ENCODE measurements around the gene SSMEM1. TPM values are rescaled to one million over a fixed set of nuclear protein-coding genes. Genes with fewer than 3 reads are reported as not detected.
A peak's percentile ranks its signal among the peaks of the same experiment; 100 is the strongest.
"Not testable (repeated sequence)": the region's sequence is repeated elsewhere in the genome, so short reads cannot be mapped to it uniquely, and the experiment has no call there.

Gene SSMEM1
- total RNA-seq: not detected in 2 replicates

- no peak within 1 kb of the TSS for H3K4me3 Mint-ChIP-seq
- intact Hi-C loops (cut with micrococcal nuclease): no loop called here
- H3K27ac Mint-ChIP-seq: peak within 1 kb of the TSS; percentile 37
- H3K27me3 Mint-ChIP-seq: peaks cover 4% of the 10 kb centered on the region
- peaks cover 17% of the 10 kb centered on the region for H3K4me1 Mint-ChIP-seq
- DNase-seq: peak; percentile 36
- no peaks in the 10 kb centered on the region for H3K9me3 Mint-ChIP-seq
- H3K36me3 Mint-ChIP-seq (ENCODE audit: low read depth): peaks cover 10% of the 10 kb centered on the region
Measured at GRCh38 chr7:130207642-130208041, at the start of gene SSMEM1. TSS of gene SSMEM1 (plus strand) at chr7:130207860. CDS start at chr7:130207911, 51 bp downstream.

GRCh38 chr7:130160023-130160422 is 47.6 kb upstream of the SSMEM1 start:
- Mint-ChIP-seq H3K36me3 (ENCODE audit: low read depth) (peaks cover 46% of the 10 kb centered on the region), H3K4me1 (no peaks in the 10 kb centered on the region), H3K27me3 (peaks cover 1% of the 10 kb centered on the region), H3K9me3 (no peaks in the 10 kb centered on the region), H3K4me3 (no peak overlapping the region), H3K27ac (no peak overlapping the region)
- DNase-seq: peak; percentile 31
- intact Hi-C loops (cut with micrococcal nuclease): no loop called here

GRCh38 chr7:130160455-130160854 is 47.2 kb upstream of the SSMEM1 start:
- Mint-ChIP-seq H3K4me3 (no peak overlapping the region), H3K9me3 (no peaks in the 10 kb centered on the region), H3K27ac (no peak overlapping the region), H3K36me3 (ENCODE audit: low read depth) (peaks cover 46% of the 10 kb centered on the region), H3K27me3 (peaks cover 1% of the 10 kb centered on the region), H3K4me1 (no peaks in the 10 kb centered on the region)
- intact Hi-C loops (cut with micrococcal nuclease): no loop called here
- peak; percentile 45 for DNase-seq

- H3K9me3 Mint-ChIP-seq: no peaks in the 10 kb centered on the region
Measured at GRCh38 chr7:130162196-130162595, 45.5 kb upstream of the SSMEM1 start.

GRCh38 chr7:130174237-130174959 is 33.3 kb upstream of the SSMEM1 start:
- Mint-ChIP-seq H3K9me3 (no peaks in the 10 kb centered on the region), H3K27me3 (no peaks in the 10 kb centered on the region), H3K27ac (no peak overlapping the region), H3K36me3 (ENCODE audit: low read depth) (peaks cover 51% of the 10 kb centered on the region), H3K4me3 (no peak overlapping the region), H3K4me1 (peaks cover 2% of the 10 kb centered on the region)
- intact Hi-C loops (cut with micrococcal nuclease): no loop called here
- DNase-seq: no peak

More at GRCh38 chr7:130162196-130162595, 45.5 kb upstream of the SSMEM1 start:
- Mint-ChIP-seq H3K27me3 (no peaks in the 10 kb centered on the region), H3K4me3 (no peak overlapping the region), H3K4me1 (no peaks in the 10 kb centered on the region), H3K27ac (no peak overlapping the region), H3K36me3 (ENCODE audit: low read depth) (peaks cover 52% of the 10 kb centered on the region)
- intact Hi-C loops (cut with micrococcal nuclease): no loop called here
- peak; percentile 43 for DNase-seq

GRCh38 chr7:130178251-130178650 is 29.4 kb upstream of the SSMEM1 start:
- peaks cover 18% of the 10 kb centered on the region for H3K4me1 Mint-ChIP-seq
- no peak overlapping the region for H3K4me3 Mint-ChIP-seq
- no peak for DNase-seq
- intact Hi-C loops (cut with micrococcal nuclease): no loop called here
- no peaks in the 10 kb centered on the region for H3K27me3 Mint-ChIP-seq
- peaks cover 56% of the 10 kb centered on the region for H3K36me3 Mint-ChIP-seq (ENCODE audit: low read depth)
- no peaks in the 10 kb centered on the region for H3K9me3 Mint-ChIP-seq
- H3K27ac Mint-ChIP-seq: no peak overlapping the region

GRCh38 chr7:130179631-130180030 is 28.0 kb upstream of the SSMEM1 start:
- peaks cover 56% of the 10 kb centered on the region for H3K36me3 Mint-ChIP-seq (ENCODE audit: low read depth)
- H3K27ac Mint-ChIP-seq: no peak overlapping the region
- intact Hi-C loops (cut with micrococcal nuclease): loop anchor here (1.0 to 10.0 kb wide), 7 partner anchors 94 to 928 kb away; partner anchors contain the start of gene KLHDC10
- no peak for DNase-seq
- peaks cover 22% of the 10 kb centered on the region for H3K4me1 Mint-ChIP-seq
- H3K27me3 Mint-ChIP-seq: no peaks in the 10 kb centered on the region
- H3K4me3 Mint-ChIP-seq: no peak overlapping the region
- H3K9me3 Mint-ChIP-seq: no peaks in the 10 kb centered on the region

GRCh38 chr7:130180571-130181262 is 26.9 kb upstream of the SSMEM1 start:
- no peaks in the 10 kb centered on the region for H3K27me3 Mint-ChIP-seq
- peaks cover 54% of the 10 kb centered on the region for H3K36me3 Mint-ChIP-seq (ENCODE audit: low read depth)
- peak overlapping the region; percentile 91 for H3K27ac Mint-ChIP-seq
- H3K4me3 Mint-ChIP-seq: peak overlapping the region; percentile 54
- peaks cover 22% of the 10 kb centered on the region for H3K4me1 Mint-ChIP-seq
- peak; percentile 64 for DNase-seq
- intact Hi-C loops (cut with micrococcal nuclease): loop anchor here (1.0 to 10.0 kb wide), 7 partner anchors 93 to 927 kb away; partner anchors contain the start of gene KLHDC10
- no peaks in the 10 kb centered on the region for H3K9me3 Mint-ChIP-seq

- no peaks in the 10 kb centered on the region for H3K9me3 Mint-ChIP-seq
- peaks cover 54% of the 10 kb centered on the region for H3K36me3 Mint-ChIP-seq (ENCODE audit: low read depth)
- peak overlapping the region; percentile 4 for H3K4me3 Mint-ChIP-seq
- intact Hi-C loops (cut with micrococcal nuclease): loop anchor here (2.0 to 10.0 kb wide), 4 partner anchors 110 to 926 kb away; partner anchors contain the start of gene KLHDC10
- H3K4me1 Mint-ChIP-seq: peaks cover 22% of the 10 kb centered on the region
- DNase-seq: no peak
- H3K27me3 Mint-ChIP-seq: no peaks in the 10 kb centered on the region
- H3K27ac Mint-ChIP-seq: peak overlapping the region; percentile 91
Measured at GRCh38 chr7:130181263-130181605, 26.4 kb upstream of the SSMEM1 start.

- H3K27me3 Mint-ChIP-seq: no peaks in the 10 kb centered on the region
- no peak overlapping the region for H3K4me3 Mint-ChIP-seq
- H3K36me3 Mint-ChIP-seq (ENCODE audit: low read depth): peaks cover 55% of the 10 kb centered on the region
- DNase-seq: no peak
- H3K9me3 Mint-ChIP-seq: no peaks in the 10 kb centered on the region
- peaks cover 20% of the 10 kb centered on the region for H3K4me1 Mint-ChIP-seq
- intact Hi-C loops (cut with micrococcal nuclease): loop anchor here (1.0 to 10.0 kb wide), 5 partner anchors 22 to 924 kb away; partner anchors contain the start of gene TMEM209
- peak overlapping the region; percentile 78 for H3K27ac Mint-ChIP-seq
Measured at GRCh38 chr7:130182990-130183389, 24.7 kb upstream of the SSMEM1 start.

- H3K36me3 Mint-ChIP-seq (ENCODE audit: low read depth): peaks cover 53% of the 10 kb centered on the region
- not testable (repeated sequence) for H3K9me3 Mint-ChIP-seq
Measured at GRCh38 chr7:130184349-130184748, 23.3 kb upstream of the SSMEM1 start.

GRCh38 chr7:130187360-130187759 is 20.3 kb upstream of the SSMEM1 start:
- Mint-ChIP-seq H3K27ac (no peak overlapping the region), H3K4me3 (no peak overlapping the region), H3K4me1 (peaks cover 11% of the 10 kb centered on the region), H3K27me3 (no peaks in the 10 kb centered on the region), H3K9me3 (no peaks in the 10 kb centered on the region), H3K36me3 (ENCODE audit: low read depth) (peaks cover 50% of the 10 kb centered on the region)
- DNase-seq: no peak
- intact Hi-C loops (cut with micrococcal nuclease): loop anchor here (10.0 kb wide), 1 partner anchor 243 kb away; no protein-coding TSS in a partner anchor

More at GRCh38 chr7:130184349-130184748, 23.3 kb upstream of the SSMEM1 start:
- H3K4me3 Mint-ChIP-seq, H3K27ac Mint-ChIP-seq, DNase-seq, H3K27me3 Mint-ChIP-seq: not testable (repeated sequence)
- intact Hi-C loops (cut with micrococcal nuclease): loop anchor here (5.0 to 10.0 kb wide), 3 partner anchors 240 to 923 kb away; no protein-coding TSS in a partner anchor
- peaks cover 20% of the 10 kb centered on the region for H3K4me1 Mint-ChIP-seq

- no peak overlapping the region for H3K27ac Mint-ChIP-seq
- intact Hi-C loops (cut with micrococcal nuclease): loop anchor here (10.0 kb wide), 1 partner anchor 245 kb away; no protein-coding TSS in a partner anchor
- no peak overlapping the region for H3K4me3 Mint-ChIP-seq
- H3K9me3 Mint-ChIP-seq: no peaks in the 10 kb centered on the region
- no peaks in the 10 kb centered on the region for H3K4me1 Mint-ChIP-seq
- H3K27me3 Mint-ChIP-seq: no peaks in the 10 kb centered on the region
- peaks cover 45% of the 10 kb centered on the region for H3K36me3 Mint-ChIP-seq (ENCODE audit: low read depth)
- no peak for DNase-seq
Measured at GRCh38 chr7:130189343-130189742, 18.3 kb upstream of the SSMEM1 start.

GRCh38 chr7:130191791-130192190 is 15.9 kb upstream of the SSMEM1 start:
- DNase-seq: no peak
- H3K27me3 Mint-ChIP-seq: no peaks in the 10 kb centered on the region
- no peaks in the 10 kb centered on the region for H3K9me3 Mint-ChIP-seq
- H3K4me1 Mint-ChIP-seq: no peaks in the 10 kb centered on the region
- H3K36me3 Mint-ChIP-seq (ENCODE audit: low read depth): peaks cover 50% of the 10 kb centered on the region
- no peak overlapping the region for H3K4me3 Mint-ChIP-seq
- intact Hi-C loops (cut with micrococcal nuclease): no loop called here
- no peak overlapping the region for H3K27ac Mint-ChIP-seq
